Mesenchymal stem cell (in vitro differentiated cells and primary cell): ENCODE data around the gene CYP1A1.

Experiments used
- DNase-seq: peaks from one replicate; pipeline ENCODE4 v3.0.0-alpha.2; 2013
- H2AFZ ChIP-seq: one replicate; pipeline ENCODE4 v1.6.1; 2013; ENCODE audit warnings: low read depth, mild to moderate bottlenecking, control low read depth, inconsistent platforms, low read length, moderate library complexity
- H2AK5ac ChIP-seq: 2 replicates; pipeline ENCODE4 v1.6.1; 2013; ENCODE audit warnings: low read length, moderate library complexity, mild to moderate bottlenecking, inconsistent platforms; ENCODE audit not compliant: severe bottlenecking
- H2BK120ac ChIP-seq: one replicate; pipeline ENCODE4 v1.6.1; 2013; ENCODE audit warnings: low read depth, mild to moderate bottlenecking, inconsistent platforms, low read length, moderate library complexity
- H2BK12ac ChIP-seq, 2 experiments: one replicate each; pipeline ENCODE4 v1.6.1; 2013; ENCODE audit warnings: inconsistent platforms in 2 of 2, low read length in 2 of 2, mild to moderate bottlenecking in 2 of 2, moderate library complexity in 2 of 2, control low read depth in 1 of 2
- H2BK15ac ChIP-seq: one replicate; pipeline ENCODE4 v1.6.1; 2013; ENCODE audit warnings: mild to moderate bottlenecking, low read depth, inconsistent platforms; ENCODE audit not compliant: poor library complexity, severe bottlenecking
- H2BK5ac ChIP-seq: 2 replicates; pipeline ENCODE4 v1.6.1; 2013; ENCODE audit warnings: low read depth, mild to moderate bottlenecking, low read length, control low read depth, inconsistent platforms; ENCODE audit not compliant: poor library complexity, severe bottlenecking
- H3K14ac ChIP-seq, 2 experiments: one replicate each; pipeline ENCODE4 v1.6.1; 2013; ENCODE audit warnings: inconsistent platforms in 2 of 2, low read length in 2 of 2, control low read depth in 1 of 2, mild to moderate bottlenecking in 1 of 2, moderate library complexity in 1 of 2
- H3K18ac ChIP-seq, 2 experiments: one replicate each; pipeline ENCODE4 v1.6.1; 2013; ENCODE audit warnings: inconsistent platforms in 2 of 2, low read length in 2 of 2, control low read depth in 1 of 2, low read depth in 1 of 2, mild to moderate bottlenecking in 1 of 2
- H3K23ac ChIP-seq, 2 experiments: one replicate each; pipeline ENCODE4 v1.6.1; 2013; ENCODE audit warnings: inconsistent platforms in 2 of 2, low read length in 2 of 2, mild to moderate bottlenecking in 2 of 2, moderate library complexity in 2 of 2, control low read depth in 1 of 2
- H3K27ac ChIP-seq: 2 replicates; pipeline ENCODE4 v1.5.1; 2013; ENCODE audit warnings: mild to moderate bottlenecking, moderate library complexity, low read length, control low read depth, inconsistent platforms; ENCODE audit not compliant: poor library complexity, severe bottlenecking
- H3K27me3 ChIP-seq, 2 experiments: 2 replicates each; pipeline versions ENCODE4 v1.6.1 to v1.7.0; 2013; ENCODE audit warnings: low read length in 2 of 2, mild to moderate bottlenecking in 2 of 2, moderate library complexity in 2 of 2, control low read depth in 1 of 2, inconsistent platforms in 1 of 2; ENCODE audit not compliant: control insufficient read depth in 1 of 2, insufficient read depth in 1 of 2
- H3K36me3 ChIP-seq, 2 experiments: 2 replicates each; pipeline versions ENCODE4 v1.6.1 to v1.7.0; 2013; ENCODE audit warnings: low read length in 2 of 2, control low read depth in 1 of 2, inconsistent platforms in 1 of 2, low read depth in 1 of 2, mild to moderate bottlenecking in 1 of 2; ENCODE audit not compliant: insufficient read depth in 2 of 2, control insufficient read depth in 1 of 2
- H3K4ac ChIP-seq, 2 experiments: one replicate each; pipeline ENCODE4 v1.6.1; 2013; ENCODE audit warnings: inconsistent platforms in 2 of 2, low read length in 2 of 2, mild to moderate bottlenecking in 2 of 2, moderate library complexity in 2 of 2, control low read depth in 1 of 2, low read depth in 1 of 2
- H3K4me1 ChIP-seq: 2 replicates; pipeline ENCODE4 v1.6.1; 2013; ENCODE audit warnings: low read depth, low read length, control low read depth; ENCODE audit not compliant: control insufficient read depth, insufficient read depth
- H3K4me2 ChIP-seq: 2 replicates; pipeline ENCODE4 v1.6.1; 2013; ENCODE audit warnings: low read length, mild to moderate bottlenecking, inconsistent platforms; ENCODE audit not compliant: poor library complexity, severe bottlenecking
- H3K4me3 ChIP-seq, 2 experiments: 2 replicates each; pipeline versions ENCODE4 v1.5.1 to v1.7.0; 2013; ENCODE audit warnings: low read length in 2 of 2, mild to moderate bottlenecking in 2 of 2, control low read depth in 1 of 2, low read depth in 1 of 2; ENCODE audit not compliant: insufficient read depth in 1 of 2
- H3K79me1 ChIP-seq: replicated peaks from 2 replicates; pipeline ENCODE4 v1.6.1; 2013; ENCODE audit warnings: mild to moderate bottlenecking, control low read depth, low read length, inconsistent platforms; ENCODE audit not compliant: poor library complexity, severe bottlenecking
- H3K9ac ChIP-seq: 2 replicates; pipeline ENCODE4 v1.7.0; 2013; ENCODE audit warnings: mild to moderate bottlenecking, low read length, moderate library complexity
- H3K9me3 ChIP-seq: 2 replicates; pipeline ENCODE4 v1.7.0; 2013; ENCODE audit warnings: mild to moderate bottlenecking, low read length; ENCODE audit not compliant: control insufficient read depth
- H4K8ac ChIP-seq: one replicate; pipeline ENCODE4 v1.6.1; 2013; ENCODE audit warnings: inconsistent platforms, mild to moderate bottlenecking, low read length, moderate library complexity
- H4K91ac ChIP-seq: one replicate; pipeline ENCODE4 v1.6.1; 2013; ENCODE audit warnings: mild to moderate bottlenecking, low read length, inconsistent platforms
- WGBS: methylation state at CpG from one replicate; pipeline ENCODE4 v1.1.7; 2013; ENCODE audit warnings: mixed read lengths; 5-methylcytosine and 5-hydroxymethylcytosine counted together

Gene CYP1A1

DNA sequence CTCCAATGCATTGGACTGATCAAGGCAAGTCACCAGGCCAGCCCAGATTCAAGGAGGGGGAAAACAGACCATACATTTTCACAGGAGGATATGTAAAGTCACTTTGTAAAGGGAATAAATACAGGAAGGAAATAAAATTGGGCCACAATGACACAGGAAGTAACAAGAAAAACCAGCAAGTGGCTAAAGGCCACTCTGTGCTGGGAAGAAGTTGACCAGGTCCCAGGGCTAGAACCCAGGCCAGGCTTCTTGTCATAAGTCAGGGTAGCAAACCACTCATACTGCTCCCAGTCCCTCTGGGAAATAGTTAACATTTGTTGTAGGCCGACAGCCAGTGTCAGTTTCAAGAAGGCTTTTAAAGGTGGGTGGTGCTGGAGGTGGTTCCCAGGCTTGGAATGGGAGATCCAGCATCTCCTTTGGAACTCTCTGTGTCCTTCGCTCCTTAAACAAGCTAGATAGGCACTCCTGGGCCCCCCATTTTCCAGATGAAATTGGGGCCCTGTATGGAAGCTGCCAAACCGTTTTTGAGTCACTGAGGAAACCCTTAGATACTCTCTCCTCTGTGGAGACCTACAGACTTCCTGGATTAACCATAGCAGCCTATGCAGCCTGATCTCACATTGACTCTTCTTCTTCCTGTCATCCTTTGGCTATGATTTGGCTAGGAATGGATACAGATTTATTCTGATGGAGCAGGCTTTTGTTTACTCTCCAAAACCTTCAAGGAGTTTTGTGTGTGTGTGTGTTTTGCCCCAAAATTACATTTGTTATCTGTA, 14.8 kb downstream of the CYP1A1 start:
- no peak overlapping the region for H3K4ac ChIP-seq
- no peak overlapping the region for H4K91ac ChIP-seq
- H2BK5ac ChIP-seq: no peak overlapping the region
- peak overlapping the region in 1 of 2 experiments; percentile 27 for H3K23ac ChIP-seq
- 65% methylated on average over 3 of the region's 3 CpGs for WGBS
- no peak overlapping the region for H3K14ac ChIP-seq
- H2BK15ac ChIP-seq: no peak overlapping the region
- no peak overlapping the region for H3K9ac ChIP-seq
- no peaks in the 10 kb centered on the region for H3K36me3 ChIP-seq
- peaks cover 13 to 33% of the 10 kb centered on the region in 2 experiments for H3K27me3 ChIP-seq
- no peak overlapping the region for H3K18ac ChIP-seq
- no peak overlapping the region for H3K4me3 ChIP-seq
- no peak overlapping the region for H2BK12ac ChIP-seq
- no peak overlapping the region for H3K4me2 ChIP-seq
- H3K4me1 ChIP-seq: no peaks in the 10 kb centered on the region
- H2AFZ ChIP-seq: no peak overlapping the region
- H4K8ac ChIP-seq: no peak overlapping the region
- no peak for DNase-seq
- no peak overlapping the region for H2AK5ac ChIP-seq
- no peaks in the 10 kb centered on the region for H3K79me1 ChIP-seq
- no peaks in the 10 kb centered on the region for H3K9me3 ChIP-seq
- H2BK120ac ChIP-seq: no peak overlapping the region
- no peak overlapping the region for H3K27ac ChIP-seq

DNA sequence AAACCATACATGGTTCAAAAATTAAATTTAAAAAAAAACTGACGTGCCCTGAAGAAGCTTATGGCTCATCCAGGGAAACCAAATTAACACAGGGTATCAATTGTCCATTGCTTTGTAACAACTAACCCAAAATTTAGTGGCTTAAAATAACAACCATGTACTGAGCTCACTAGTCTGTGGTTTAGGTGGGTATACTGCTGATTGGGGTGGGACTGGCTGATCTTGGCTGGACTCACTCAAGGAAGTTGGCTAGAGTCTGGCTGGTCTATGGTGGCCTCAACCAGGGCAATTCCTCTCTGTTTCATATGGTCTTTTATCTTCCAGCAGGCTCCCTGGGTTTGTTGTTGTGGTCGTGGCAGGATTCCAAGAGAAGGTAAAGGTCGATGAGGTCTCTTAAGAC, 15.4 kb downstream of the CYP1A1 start:
- Histone ChIP-seq H3K36me3 (no peaks in the 10 kb centered on the region), H3K23ac (peak overlapping the region in 1 of 2 experiments; percentile 27), H3K9me3 (no peaks in the 10 kb centered on the region), H2BK15ac (no peak overlapping the region), H2AK5ac (no peak overlapping the region), H3K79me1 (no peaks in the 10 kb centered on the region), H2BK12ac (no peak overlapping the region), H3K4ac (no peak overlapping the region), H3K4me2 (no peak overlapping the region), H4K8ac (no peak overlapping the region), H3K4me1 (no peaks in the 10 kb centered on the region), H2AFZ (no peak overlapping the region), H4K91ac (no peak overlapping the region), H3K4me3 (no peak overlapping the region), H3K14ac (no peak overlapping the region), H3K27me3 (peaks cover 13 to 33% of the 10 kb centered on the region in 2 experiments), H3K27ac (no peak overlapping the region), H2BK5ac (no peak overlapping the region), H3K18ac (no peak overlapping the region), H2BK120ac (no peak overlapping the region), H3K9ac (no peak overlapping the region)
- no peak for DNase-seq
- WGBS: 34% methylated on average over 3 of the region's 3 CpGs

DNA sequence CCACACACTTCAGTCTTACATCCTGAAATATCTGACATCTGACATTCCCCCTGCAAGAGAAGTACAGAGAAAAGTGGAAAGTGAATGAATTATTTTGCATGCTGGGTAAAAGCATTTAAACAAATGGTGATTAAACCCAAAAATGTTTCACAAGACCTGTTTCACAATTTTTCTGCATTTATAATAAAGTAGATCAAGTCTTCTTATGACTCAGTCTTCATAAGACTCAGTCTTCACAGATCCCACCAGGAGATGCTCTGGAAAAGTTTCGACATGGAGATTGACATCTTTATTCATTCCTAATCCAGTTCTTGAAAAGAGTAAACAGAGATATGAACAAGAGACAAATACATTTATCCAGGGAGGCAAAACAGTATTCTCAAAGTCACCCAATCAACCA, 16.3 kb downstream of the CYP1A1 start:
- Histone ChIP-seq H2BK12ac (no peak overlapping the region), H3K27ac (no peak overlapping the region), H3K4ac (no peak overlapping the region), H4K8ac (no peak overlapping the region), H3K4me3 (no peak overlapping the region), H3K4me1 (no peaks in the 10 kb centered on the region), H3K27me3 (peaks cover 18 to 33% of the 10 kb centered on the region in 2 experiments), H3K36me3 (no peaks in the 10 kb centered on the region), H3K9ac (no peak overlapping the region), H2BK5ac (no peak overlapping the region), H2BK120ac (no peak overlapping the region), H3K9me3 (no peaks in the 10 kb centered on the region), H2BK15ac (no peak overlapping the region), H2AFZ (no peak overlapping the region), H4K91ac (no peak overlapping the region), H3K4me2 (no peak overlapping the region), H3K79me1 (no peaks in the 10 kb centered on the region), H3K18ac (no peak overlapping the region), H3K23ac (no peak overlapping the region), H3K14ac (no peak overlapping the region), H2AK5ac (no peak overlapping the region)
- WGBS: 40% methylated on average over 1 of the region's 1 CpG
- peak; percentile 15 for DNase-seq

DNA sequence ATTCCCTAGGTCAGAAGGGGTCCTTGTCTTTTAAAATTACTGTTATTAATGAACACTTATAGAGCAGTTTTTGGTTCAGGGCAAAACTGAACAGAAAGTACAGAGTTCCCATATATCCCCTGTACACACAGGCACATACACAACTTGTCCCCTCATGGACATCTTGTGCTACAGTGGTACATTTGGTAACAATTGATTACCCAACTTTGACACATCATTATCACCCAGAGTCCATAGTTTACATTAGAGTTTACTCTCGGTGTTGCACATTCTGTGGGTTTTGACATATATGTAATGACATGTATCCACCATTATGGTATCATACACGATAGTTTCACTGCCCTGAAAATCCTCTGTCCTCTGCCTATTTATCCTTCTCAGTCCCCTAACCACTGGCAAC, 28.5 kb downstream of the CYP1A1 start:
- H3K18ac ChIP-seq: no peak overlapping the region
- H4K8ac ChIP-seq: no peak overlapping the region
- no peak overlapping the region for H3K4me2 ChIP-seq
- H2BK12ac ChIP-seq: no peak overlapping the region
- H3K27ac ChIP-seq: no peak overlapping the region
- H3K9me3 ChIP-seq: no peaks in the 10 kb centered on the region
- no peak overlapping the region for H4K91ac ChIP-seq
- H3K23ac ChIP-seq: no peak overlapping the region
- H3K4ac ChIP-seq: no peak overlapping the region
- peaks cover 4% of the 10 kb centered on the region for H3K79me1 ChIP-seq
- H3K14ac ChIP-seq: no peak overlapping the region
- H2BK5ac ChIP-seq: no peak overlapping the region
- no peak overlapping the region for H2BK120ac ChIP-seq
- no peak overlapping the region for H2AK5ac ChIP-seq
- no peak overlapping the region for H2AFZ ChIP-seq
- H3K27me3 ChIP-seq: peaks cover 7 to 9% of the 10 kb centered on the region in 2 experiments
- H3K36me3 ChIP-seq: no peaks in the 10 kb centered on the region
- no peak for DNase-seq
- WGBS: 68% methylated on average over 2 of the region's 2 CpGs
- H2BK15ac ChIP-seq: no peak overlapping the region
- peak overlapping the region in 1 of 2 experiments; percentile 94 for H3K4me3 ChIP-seq
- H3K4me1 ChIP-seq: peaks cover 5% of the 10 kb centered on the region
- peak overlapping the region; percentile 97 for H3K9ac ChIP-seq
